Neuronal stem cell (in vitro differentiated cells): Measurements from ENCODE around the gene TLR2.
"Not testable (repeated sequence)": the region's sequence is repeated elsewhere in the genome, so short reads cannot be mapped to it uniquely, and the experiment has no call there.

Experiments used
- DNase-seq: peaks from one replicate; pipeline ENCODE4 v3.0.0-alpha.2; 2013; ENCODE audit warnings: low spot score
- H2AFZ ChIP-seq: one replicate; pipeline ENCODE4 v1.6.1; 2013; ENCODE audit warnings: mild to moderate bottlenecking, low read length, inconsistent platforms
- H2AK5ac ChIP-seq: 2 replicates; pipeline ENCODE4 v1.6.1; 2013; ENCODE audit warnings: low read depth, mild to moderate bottlenecking, inconsistent platforms, low read length, moderate library complexity, mixed read lengths
- H2BK120ac ChIP-seq: 2 replicates; pipeline ENCODE4 v1.6.1; 2013; ENCODE audit warnings: low read depth, mild to moderate bottlenecking, inconsistent platforms, low read length, moderate library complexity, mixed read lengths
- H2BK12ac ChIP-seq: one replicate; pipeline ENCODE4 v1.6.1; 2013; ENCODE audit warnings: low read length, inconsistent platforms
- H2BK15ac ChIP-seq: 2 replicates; pipeline ENCODE4 v1.6.1; 2013; ENCODE audit warnings: mild to moderate bottlenecking, low read length, inconsistent platforms, mixed read lengths
- H2BK5ac ChIP-seq: one replicate; pipeline ENCODE4 v1.6.1; 2013; ENCODE audit warnings: inconsistent platforms, mild to moderate bottlenecking, low read length, moderate library complexity
- H3K14ac ChIP-seq: one replicate; pipeline ENCODE4 v1.6.1; 2013; ENCODE audit warnings: low read length, inconsistent platforms
- H3K18ac ChIP-seq: 2 replicates; pipeline ENCODE4 v1.6.1; 2013; ENCODE audit warnings: low read length, inconsistent platforms
- H3K23ac ChIP-seq: 2 replicates; pipeline ENCODE4 v1.6.1; 2013; ENCODE audit warnings: low read depth, mild to moderate bottlenecking, mixed read lengths, low read length, inconsistent platforms; ENCODE audit not compliant: poor library complexity
- H3K27ac ChIP-seq: replicated peaks from 3 replicates; pipeline ENCODE4 v1.5.1; 2013; ENCODE audit warnings: low read length, inconsistent platforms
- H3K27me3 ChIP-seq, 3 experiments: 2 replicates each; pipeline ENCODE4 v1.6.1; 2013; ENCODE audit warnings: low read length in 3 of 3, mild to moderate bottlenecking in 2 of 3, inconsistent platforms in 1 of 3, low read depth in 1 of 3, mixed read lengths in 1 of 3, moderate library complexity in 1 of 3; ENCODE audit not compliant: control insufficient read depth in 3 of 3, insufficient read depth in 3 of 3
- H3K36me3 ChIP-seq, 2 donors: replicated peaks in 1 of 2; 2 replicates each; pipeline ENCODE4 v1.6.1; 2013; ENCODE audit warnings: low read length in 2 of 2; ENCODE audit not compliant: control insufficient read depth in 2 of 2, insufficient read depth in 2 of 2
- H3K4ac ChIP-seq: 2 replicates; pipeline ENCODE4 v1.6.1; 2013; ENCODE audit warnings: inconsistent platforms, mild to moderate bottlenecking, low read length, moderate library complexity
- H3K4me1 ChIP-seq, 2 donors: 1 replicate in 1 of 2; 2 replicates in 1 of 2; pipeline ENCODE4 v1.6.1; 2013; ENCODE audit warnings: low read length in 2 of 2, low read depth in 1 of 2; ENCODE audit not compliant: control insufficient read depth in 2 of 2, insufficient read depth in 1 of 2
- H3K4me2 ChIP-seq: one replicate; pipeline ENCODE4 v1.6.1; 2013; ENCODE audit warnings: mild to moderate bottlenecking, low read length, inconsistent platforms; ENCODE audit not compliant: insufficient read depth, poor library complexity, severe bottlenecking
- H3K4me3 ChIP-seq, 2 donors: 2 replicates each; pipeline ENCODE4 v1.5.1; 2013; ENCODE audit warnings: low read length in 2 of 2, mild to moderate bottlenecking in 2 of 2, inconsistent platforms in 1 of 2, moderate library complexity in 1 of 2
- H3K79me1 ChIP-seq: one replicate; pipeline ENCODE4 v1.6.1; 2013; ENCODE audit warnings: low read depth, mild to moderate bottlenecking, inconsistent platforms, low read length, moderate library complexity
- H3K9ac ChIP-seq: one replicate; pipeline ENCODE4 v1.6.1; 2013; ENCODE audit warnings: mild to moderate bottlenecking, low read depth, low read length, inconsistent platforms; ENCODE audit not compliant: poor library complexity
- H3K9me3 ChIP-seq, 2 donors: replicated peaks in 1 of 2; 2 replicates each; pipeline versions ENCODE3 to v1.6.1; 2013; ENCODE audit warnings: low read length in 2 of 2, mild to moderate bottlenecking in 2 of 2, inconsistent platforms in 1 of 2, low read depth in 1 of 2, mixed read lengths in 1 of 2, moderate library complexity in 1 of 2; ENCODE audit not compliant: control insufficient read depth in 2 of 2, insufficient read depth in 1 of 2
- H4K8ac ChIP-seq: one replicate; pipeline ENCODE4 v1.6.1; 2013; ENCODE audit warnings: low read depth, mild to moderate bottlenecking, inconsistent platforms, low read length, moderate library complexity
- H4K91ac ChIP-seq: one replicate; pipeline ENCODE4 v1.6.1; 2013; ENCODE audit warnings: low read length, low read depth, mild to moderate bottlenecking, inconsistent platforms; ENCODE audit not compliant: poor library complexity
- WGBS, 2 donors: extraction: QIAGEN DNeasy Blood & Tissue Kit; methylation state at CpG; one replicate each; pipeline ENCODE4 v1.1.7; 2013; ENCODE audit warnings: missing lambda C conversion rate in 2 of 2, mixed read lengths in 1 of 2; ENCODE audit not compliant: insufficient read length in 2 of 2, insufficient replicate concordance in 1 of 2; ENCODE audit errors: extremely low coverage in 2 of 2; 5-methylcytosine and 5-hydroxymethylcytosine counted together

The TLR2 gene

DNA sequence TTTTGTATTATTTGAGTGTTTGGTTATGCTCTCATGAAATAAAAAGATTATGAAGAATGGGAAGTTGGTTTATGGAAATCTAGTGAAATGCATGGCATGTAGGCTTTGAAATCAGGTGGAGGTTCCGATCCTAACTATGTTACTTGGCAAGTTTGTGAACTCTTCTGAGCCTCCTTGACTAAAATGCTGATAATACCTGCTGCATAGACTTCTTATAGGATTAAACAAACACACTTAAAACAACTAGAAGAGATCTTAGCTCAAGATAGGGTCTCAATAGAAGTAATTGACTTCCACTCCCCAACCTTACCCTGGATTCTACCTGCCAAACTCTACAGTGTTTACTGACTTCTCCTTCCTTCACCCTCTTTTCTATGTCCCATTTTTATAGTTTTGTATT is 22.2 kb upstream of the TLR2 start:
- Histone ChIP-seq H4K8ac (no peak overlapping the region), H3K9ac (no peak overlapping the region), H3K79me1 (no peaks in the 10 kb centered on the region), H2AFZ (no peak overlapping the region), H3K4ac (no peak overlapping the region), H3K36me3 (no peaks in the 10 kb centered on the region), H3K4me3 (no peak overlapping the region), H3K27me3 (peaks cover 0 to 4% (median 0%) of the 10 kb centered on the region in 3 experiments), H3K4me1 (no peaks in the 10 kb centered on the region), H3K27ac (no peak overlapping the region), H3K23ac (no peak overlapping the region), H2AK5ac (no peak overlapping the region), H3K9me3 (peaks cover 0 to 4% of the 10 kb centered on the region in 2 donors), H3K4me2 (no peak overlapping the region), H4K91ac (no peak overlapping the region), H3K14ac (no peak overlapping the region), H2BK12ac (no peak overlapping the region), H2BK120ac (no peak overlapping the region), H2BK15ac (no peak overlapping the region), H2BK5ac (no peak overlapping the region), H3K18ac (no peak overlapping the region)
- no CpG with 5 or more reads among the region's 1 CpG for WGBS, 2 donors
- DNase-seq: no peak

DNA sequence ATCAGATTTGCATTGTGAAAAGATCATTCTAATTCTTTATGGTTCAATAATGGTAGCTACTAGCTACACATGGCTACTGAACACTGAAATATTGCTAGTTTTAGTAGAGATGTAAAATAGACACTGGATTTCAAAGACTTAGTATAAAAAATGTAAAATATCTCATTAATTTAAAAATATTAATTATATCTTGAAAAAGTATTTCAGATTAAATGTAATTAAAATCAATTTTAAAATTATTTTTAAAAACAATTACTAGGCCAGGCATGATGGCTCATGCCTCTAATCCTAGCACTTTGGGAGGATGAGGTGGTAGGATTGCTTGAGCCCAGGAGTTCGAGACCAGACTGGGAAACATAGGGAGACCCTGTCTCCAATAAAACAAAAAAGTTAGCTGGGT is 20.4 kb upstream of the TLR2 start:
- Histone ChIP-seq H3K14ac (no peak overlapping the region), H2BK5ac (no peak overlapping the region), H3K4ac (no peak overlapping the region), H3K4me3 (no peak overlapping the region), H3K18ac (no peak overlapping the region), H3K9me3 (peaks cover 0 to 4% of the 10 kb centered on the region in 2 donors), H2BK15ac (no peak overlapping the region), H3K27me3 (peaks cover 0 to 3% (median 0%) of the 10 kb centered on the region in 3 experiments), H3K4me1 (no peaks in the 10 kb centered on the region), H3K36me3 (no peaks in the 10 kb centered on the region), H2BK120ac (no peak overlapping the region), H3K4me2 (no peak overlapping the region), H3K23ac (no peak overlapping the region), H2BK12ac (no peak overlapping the region), H2AK5ac (no peak overlapping the region), H3K79me1 (no peaks in the 10 kb centered on the region), H3K9ac (no peak overlapping the region), H3K27ac (no peak overlapping the region), H2AFZ (no peak overlapping the region), H4K91ac (no peak overlapping the region), H4K8ac (no peak overlapping the region)
- WGBS, 2 donors: no CpG with 5 or more reads among the region's 1 CpG
- no peak for DNase-seq

DNA sequence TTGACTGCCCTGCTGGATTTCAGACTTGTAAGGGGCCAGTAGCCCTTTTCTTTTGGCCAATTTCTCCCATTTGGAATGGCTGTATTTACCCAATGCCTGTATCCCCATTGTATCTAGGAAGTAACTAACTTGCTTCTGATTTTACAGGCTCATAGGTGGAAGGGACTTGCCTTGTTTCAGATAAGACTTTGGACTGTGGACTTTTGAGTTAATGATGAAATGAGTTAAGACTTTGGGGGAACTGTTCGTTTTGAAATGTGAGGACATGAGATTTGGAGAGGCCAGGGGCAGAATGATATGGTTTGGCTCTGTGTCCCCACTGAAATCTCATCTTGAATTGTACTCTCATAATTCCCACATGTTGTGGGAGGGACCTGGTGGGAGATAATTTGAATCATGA is 17.6 kb upstream of the TLR2 start:
- not testable (repeated sequence) for H2BK120ac ChIP-seq, H3K27me3 ChIP-seq, H3K9ac ChIP-seq, H4K91ac ChIP-seq, H2AFZ ChIP-seq, H3K14ac ChIP-seq, H3K36me3 ChIP-seq, H3K4me3 ChIP-seq, H3K4me2 ChIP-seq, DNase-seq, H3K23ac ChIP-seq, H3K9me3 ChIP-seq, H3K27ac ChIP-seq, H2BK12ac ChIP-seq, H4K8ac ChIP-seq, H2AK5ac ChIP-seq, H3K18ac ChIP-seq, H2BK15ac ChIP-seq, H3K4me1 ChIP-seq, H3K4ac ChIP-seq, H3K79me1 ChIP-seq, H2BK5ac ChIP-seq
- WGBS, 2 donors: no CpG with 5 or more reads among the region's 1 CpG

DNA sequence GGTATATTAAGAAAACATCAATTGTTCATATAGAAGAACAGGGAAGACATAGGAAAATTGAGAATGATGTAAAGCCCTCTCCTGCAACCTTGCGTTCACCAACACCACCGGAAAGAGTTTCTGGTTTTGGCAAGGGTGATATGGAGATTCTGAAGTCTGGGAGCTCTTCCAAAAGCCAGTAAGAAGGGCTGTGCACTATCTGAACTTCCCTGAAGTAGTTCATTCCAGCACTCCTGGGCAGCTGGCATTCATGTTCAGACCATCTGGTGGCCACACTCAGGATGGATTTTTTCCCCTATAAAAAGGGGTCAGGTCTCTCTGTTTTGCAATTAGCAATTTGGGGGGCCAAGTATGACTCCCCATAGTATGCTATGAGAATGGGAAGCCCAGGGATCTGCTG is 15.4 kb upstream of the TLR2 start:
- H2AK5ac ChIP-seq: no peak overlapping the region
- no peaks in the 10 kb centered on the region for H3K9me3 ChIP-seq
- no CpG with 5 or more reads among the region's 2 CpGs for WGBS, 2 donors

More for the DNA sequence above, 15.4 kb upstream of the TLR2 start:
- no peak overlapping the region for H2AFZ ChIP-seq
- no peak overlapping the region for H2BK15ac ChIP-seq
- H2BK5ac ChIP-seq: no peak overlapping the region
- no peak overlapping the region for H3K9ac ChIP-seq
- no peak overlapping the region for H3K4ac ChIP-seq
- no peaks in the 10 kb centered on the region for H3K36me3 ChIP-seq
- no peaks in the 10 kb centered on the region for H3K4me1 ChIP-seq
- H2BK12ac ChIP-seq: no peak overlapping the region
- H3K23ac ChIP-seq: no peak overlapping the region
- H3K4me3 ChIP-seq: no peak overlapping the region
- H3K27me3 ChIP-seq: peaks cover 0 to 5% (median 0%) of the 10 kb centered on the region in 3 experiments
- no peak overlapping the region for H4K91ac ChIP-seq
- DNase-seq: no peak
- H3K18ac ChIP-seq: no peak overlapping the region
- no peak overlapping the region for H2BK120ac ChIP-seq
- H3K27ac ChIP-seq: no peak overlapping the region
- H3K79me1 ChIP-seq: no peaks in the 10 kb centered on the region
- H3K4me2 ChIP-seq: no peak overlapping the region
- H4K8ac ChIP-seq: no peak overlapping the region
- H3K14ac ChIP-seq: no peak overlapping the region
